AG10803 (cell line): ENCODE data around the gene SHC3.

Source experiments
- DNase-seq: peaks from one replicate; pipeline ENCODE4 v3.0.0; 2010; ENCODE audit warnings: low read depth
- H3K4me3 ChIP-seq: 2 replicates; pipeline ENCODE4 v1.5.1; 2011; ENCODE audit warnings: mild to moderate bottlenecking, low read length, control low read depth
- TF ChIP-seq, protein P1 (sequence below): conservative IDR thresholded peaks from 2 replicates; pipeline ENCODE4 v1.5.1; 2011; ENCODE audit warnings: mild to moderate bottlenecking, low read length, control low read depth, inconsistent platforms

Gene SHC3

DNA sequence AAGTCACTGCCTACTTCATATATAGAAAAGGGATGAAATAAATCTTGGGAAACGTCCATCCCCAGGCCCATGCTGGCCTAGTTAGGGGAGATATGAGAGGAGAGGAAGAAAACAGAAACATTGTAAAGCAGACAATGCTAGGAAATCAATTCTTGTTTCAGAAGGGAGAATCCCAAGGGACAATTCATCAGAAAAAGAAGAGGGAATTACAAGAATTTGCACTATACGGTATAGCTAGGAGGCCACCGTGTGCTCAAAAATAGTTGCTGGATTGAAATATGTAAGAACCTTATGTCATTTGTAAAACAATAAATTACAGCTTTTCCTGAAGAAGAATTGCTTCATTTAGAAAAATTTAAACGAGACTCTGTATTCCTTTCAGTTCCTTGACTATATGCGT, 8.3 kb upstream of the SHC3 start:
- no peak overlapping the region for H3K4me3 ChIP-seq
- TF ChIP-seq, protein P1, sequence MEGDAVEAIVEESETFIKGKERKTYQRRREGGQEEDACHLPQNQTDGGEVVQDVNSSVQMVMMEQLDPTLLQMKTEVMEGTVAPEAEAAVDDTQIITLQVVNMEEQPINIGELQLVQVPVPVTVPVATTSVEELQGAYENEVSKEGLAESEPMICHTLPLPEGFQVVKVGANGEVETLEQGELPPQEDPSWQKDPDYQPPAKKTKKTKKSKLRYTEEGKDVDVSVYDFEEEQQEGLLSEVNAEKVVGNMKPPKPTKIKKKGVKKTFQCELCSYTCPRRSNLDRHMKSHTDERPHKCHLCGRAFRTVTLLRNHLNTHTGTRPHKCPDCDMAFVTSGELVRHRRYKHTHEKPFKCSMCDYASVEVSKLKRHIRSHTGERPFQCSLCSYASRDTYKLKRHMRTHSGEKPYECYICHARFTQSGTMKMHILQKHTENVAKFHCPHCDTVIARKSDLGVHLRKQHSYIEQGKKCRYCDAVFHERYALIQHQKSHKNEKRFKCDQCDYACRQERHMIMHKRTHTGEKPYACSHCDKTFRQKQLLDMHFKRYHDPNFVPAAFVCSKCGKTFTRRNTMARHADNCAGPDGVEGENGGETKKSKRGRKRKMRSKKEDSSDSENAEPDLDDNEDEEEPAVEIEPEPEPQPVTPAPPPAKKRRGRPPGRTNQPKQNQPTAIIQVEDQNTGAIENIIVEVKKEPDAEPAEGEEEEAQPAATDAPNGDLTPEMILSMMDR: no peak
- no peak for DNase-seq

DNA sequence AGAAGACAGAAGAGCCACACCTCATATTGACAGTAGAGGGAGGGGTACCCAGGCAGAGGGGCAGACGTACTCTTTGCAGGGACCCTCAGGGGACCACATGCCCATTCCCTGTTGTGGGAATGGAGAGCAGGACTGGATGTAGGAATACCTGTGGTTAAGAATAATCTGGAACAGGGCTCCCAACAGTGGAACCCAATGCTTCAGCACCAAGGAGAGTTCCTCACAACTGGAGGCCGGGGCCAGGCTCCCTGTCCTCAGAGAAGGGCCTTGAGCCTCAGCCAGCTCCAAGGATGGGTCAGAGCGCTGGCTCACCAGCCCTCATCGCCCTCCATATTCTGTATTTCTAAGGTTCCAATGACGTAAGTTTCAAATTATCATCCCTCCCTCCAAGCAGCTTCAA, 7.4 kb upstream of the SHC3 start:
- TF ChIP-seq, protein P1: no peak
- no peak overlapping the region for H3K4me3 ChIP-seq
- no peak for DNase-seq

DNA sequence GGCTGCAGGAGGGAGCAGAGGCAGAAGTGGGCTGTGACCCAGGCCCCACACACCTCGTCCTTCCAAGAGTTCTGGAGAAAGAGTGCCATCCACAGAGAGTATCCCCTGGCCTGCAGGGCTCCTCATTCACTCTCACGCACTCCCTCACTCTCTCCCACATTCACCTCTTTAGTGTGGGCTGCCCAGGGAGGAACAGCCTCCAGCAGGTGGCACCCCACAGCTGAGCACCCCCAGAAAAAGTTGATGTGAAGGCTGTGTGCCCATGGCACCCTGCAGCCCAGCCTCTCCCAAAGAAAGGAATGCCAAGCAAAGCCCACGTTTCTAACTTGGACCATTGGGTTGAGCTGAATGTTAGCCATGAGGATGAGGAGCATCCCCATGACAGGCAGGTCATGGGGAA, 4.5 kb upstream of the SHC3 start:
- no peak for DNase-seq
- TF ChIP-seq, protein P1: no peak
- H3K4me3 ChIP-seq: no peak overlapping the region

DNA sequence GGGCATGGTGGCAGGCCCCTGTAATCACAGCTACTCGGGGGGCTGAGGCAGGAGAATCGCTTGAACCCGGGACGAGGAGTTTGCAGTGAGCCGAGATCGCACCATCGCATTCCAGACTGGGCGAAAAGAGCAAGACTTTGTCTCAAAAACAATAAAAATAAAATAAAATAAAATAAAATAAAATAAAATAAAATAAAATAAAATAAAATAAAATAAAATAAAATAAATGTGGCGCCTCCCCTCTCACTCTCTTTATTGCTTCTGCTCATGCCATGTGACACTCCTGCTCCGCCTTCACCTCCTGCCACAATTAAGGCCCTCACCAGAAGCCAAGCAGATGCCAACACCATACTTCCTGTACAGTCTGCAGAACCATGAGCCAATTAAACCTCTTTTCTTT, 3.8 kb upstream of the SHC3 start:
- DNase-seq: no peak
- H3K4me3 ChIP-seq: no peak overlapping the region
- TF ChIP-seq, protein P1: no peak

DNA sequence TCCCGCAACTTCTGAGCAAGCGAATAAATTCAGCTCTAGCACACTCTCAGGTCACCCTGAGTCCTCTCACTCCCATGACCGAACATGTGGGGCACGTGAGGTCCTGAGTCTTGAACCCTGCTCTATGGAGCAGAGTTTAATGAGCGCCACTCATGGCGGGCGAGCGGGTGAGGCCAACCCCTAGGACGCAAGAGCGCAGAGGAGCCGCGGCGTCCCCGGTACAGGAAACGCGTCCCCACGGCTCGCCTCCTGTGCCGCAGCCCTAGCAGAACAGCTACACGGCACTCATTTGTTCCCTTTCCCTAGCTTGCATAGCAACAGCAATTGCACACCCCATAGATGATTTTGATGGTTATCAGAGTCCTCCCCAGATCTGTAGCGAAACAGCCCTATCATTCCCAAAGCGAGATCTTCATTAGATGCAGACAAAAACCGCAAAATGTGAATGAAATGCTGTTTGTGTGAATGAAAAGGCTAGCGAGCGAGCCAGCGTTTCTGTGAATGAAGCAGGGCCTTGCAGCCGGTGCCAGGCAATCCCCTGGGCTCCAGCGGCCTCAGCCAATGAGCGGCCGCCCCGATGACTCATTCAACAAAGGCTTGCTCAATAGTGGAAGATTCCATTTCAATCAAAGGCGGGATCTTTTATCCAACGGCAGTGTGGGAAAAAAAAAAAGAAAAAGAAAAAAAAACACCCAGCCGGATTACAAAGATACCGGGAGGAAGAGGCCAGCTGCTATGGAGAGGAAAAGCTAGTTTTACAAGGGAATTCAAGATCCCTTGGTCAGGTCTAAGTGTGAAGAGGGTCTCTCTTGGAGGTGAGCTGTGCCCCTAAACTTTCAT, 1.5 kb upstream of the SHC3 start:
- DNase-seq: peak; percentile 94
- peak overlapping the region; percentile 57 for H3K4me3 ChIP-seq
- TF ChIP-seq, protein P1: no peak

DNA sequence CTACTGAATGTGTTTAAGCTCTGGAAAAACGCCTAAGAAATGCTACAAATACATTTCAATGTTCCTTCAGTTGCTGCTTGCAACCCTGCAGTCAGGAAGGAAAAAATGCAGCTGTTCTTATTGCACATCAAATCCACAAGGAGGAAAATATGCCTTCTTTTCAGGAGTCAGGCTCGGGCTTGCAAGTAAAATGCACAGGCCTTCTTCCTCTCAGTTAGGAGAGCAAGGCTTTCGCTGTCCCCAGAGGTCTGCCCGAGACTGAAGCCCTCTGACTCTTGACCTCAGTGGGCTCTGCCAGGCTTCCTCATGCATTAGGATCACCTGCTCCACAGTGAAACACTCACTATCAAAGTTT, 899 bp upstream of the SHC3 start:
- DNase-seq: peak; percentile 56
- H3K4me3 ChIP-seq: peak overlapping the region; percentile 57
- TF ChIP-seq, protein P1: peak; percentile 24

DNA sequence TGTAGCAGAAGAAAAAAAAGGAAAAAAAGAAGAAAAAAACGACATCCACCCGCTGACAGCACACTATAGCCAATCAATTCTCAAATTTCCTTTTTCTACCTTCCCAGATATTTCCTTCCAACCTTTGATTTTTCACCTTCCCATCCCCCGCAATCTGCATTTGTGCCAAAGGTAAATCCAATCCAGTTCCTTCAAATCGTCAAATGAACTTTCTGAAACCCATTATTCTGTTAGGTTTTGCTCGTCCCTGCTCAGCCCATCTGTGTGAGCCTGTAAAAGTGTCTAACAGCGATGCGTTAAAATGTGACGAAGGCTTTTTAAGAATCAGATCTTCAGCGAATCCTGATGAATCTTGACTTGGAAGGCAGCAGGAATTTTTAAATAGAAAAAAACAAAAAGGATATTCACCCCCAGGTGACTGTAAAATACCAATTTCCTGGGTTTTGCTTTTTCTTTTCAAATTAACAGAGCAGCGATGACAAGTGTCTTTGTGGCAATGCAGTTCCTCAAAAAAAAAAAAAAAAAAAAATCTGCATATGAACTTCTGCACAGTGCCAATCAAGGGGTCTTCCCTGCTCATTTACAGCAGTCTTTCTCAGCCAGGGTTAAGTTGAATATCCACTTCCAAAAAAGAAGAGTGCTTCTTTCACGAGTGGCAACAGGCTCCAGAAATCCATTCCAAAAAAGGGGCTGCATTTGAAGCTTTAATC, 367 bp upstream of the SHC3 start:
- TF ChIP-seq, protein P1: no peak
- no peak for DNase-seq
- H3K4me3 ChIP-seq: peak overlapping the region; percentile 57
